H9 (cell line): ENCODE data around the gene IBA57. TPM values are rescaled to one million over a fixed set of nuclear protein-coding genes. Genes with fewer than 3 reads are reported as not detected.
A peak's percentile ranks its signal among the peaks of the same experiment; 100 is the strongest.

ENCODE experiments used
- DNase-seq: peaks from one replicate; pipeline ENCODE4 v3.0.0-alpha.2; 2017
- H2AFZ ChIP-seq: one replicate; pipeline ENCODE4 v1.6.1; 2013; ENCODE audit warnings: mild to moderate bottlenecking, low read length, control low read depth, moderate library complexity
- H2AK5ac ChIP-seq: 2 replicates; pipeline ENCODE4 v1.6.1; 2013; ENCODE audit warnings: low read length, control low read depth, mixed read lengths; ENCODE audit not compliant: insufficient read length
- H2BK120ac ChIP-seq: one replicate; pipeline ENCODE4 v1.6.1; 2013; ENCODE audit warnings: low read depth, mild to moderate bottlenecking, low read length, control low read depth, inconsistent platforms; ENCODE audit not compliant: poor library complexity, severe bottlenecking
- H2BK12ac ChIP-seq: 2 replicates; pipeline ENCODE4 v1.6.1; 2013; ENCODE audit warnings: low read length, control low read depth, mixed read lengths, low read depth; ENCODE audit not compliant: insufficient read length
- H2BK15ac ChIP-seq: 2 replicates; pipeline ENCODE4 v1.6.1; 2013; ENCODE audit warnings: low read depth, low read length, control low read depth
- H2BK20ac ChIP-seq: one replicate; pipeline ENCODE4 v1.6.1; 2013; ENCODE audit warnings: low read depth, mild to moderate bottlenecking, low read length, control low read depth, inconsistent platforms; ENCODE audit not compliant: poor library complexity, severe bottlenecking
- H2BK5ac ChIP-seq: 2 replicates; pipeline ENCODE4 v1.6.1; 2013; ENCODE audit warnings: low read length, control low read depth, mixed read lengths; ENCODE audit not compliant: insufficient read length
- H3K14ac ChIP-seq: 2 replicates; pipeline ENCODE4 v1.6.1; 2013; ENCODE audit warnings: low read length, control low read depth; ENCODE audit not compliant: insufficient read depth
- H3K18ac ChIP-seq: 2 replicates; pipeline ENCODE4 v1.6.1; 2013; ENCODE audit warnings: low read depth, mild to moderate bottlenecking, mixed read lengths, low read length, control low read depth; ENCODE audit not compliant: insufficient read length
- H3K23ac ChIP-seq: 2 replicates; pipeline ENCODE4 v1.6.1; 2013; ENCODE audit warnings: low read length, control low read depth, mixed read lengths, low read depth; ENCODE audit not compliant: insufficient read length
- H3K23me2 ChIP-seq: 2 replicates; pipeline ENCODE4 v1.6.1; 2013; ENCODE audit warnings: low read depth, mild to moderate bottlenecking, mixed read lengths, low read length, control low read depth; ENCODE audit not compliant: insufficient read length, poor library complexity, severe bottlenecking
- H3K27ac ChIP-seq: 2 replicates; pipeline ENCODE4 v1.5.1; 2013; ENCODE audit warnings: low read length, control low read depth, mixed read lengths, low read depth; ENCODE audit not compliant: insufficient read length
- H3K27me3 ChIP-seq: 2 replicates; pipeline ENCODE4 v1.6.1; 2013; ENCODE audit warnings: low read length, control low read depth, inconsistent platforms; ENCODE audit not compliant: insufficient read depth
- H3K4ac ChIP-seq: 2 replicates; pipeline ENCODE4 v1.6.1; 2013; ENCODE audit warnings: low read depth, mild to moderate bottlenecking, control low read depth, inconsistent platforms, low read length, moderate library complexity
- H3K4me1 ChIP-seq: 2 replicates; pipeline ENCODE4 v1.6.1; 2013; ENCODE audit warnings: low read length, control low read depth, inconsistent platforms; ENCODE audit not compliant: insufficient read depth
- H3K4me2 ChIP-seq: 2 replicates; pipeline ENCODE4 v1.6.1; 2013; ENCODE audit warnings: low read length, control low read depth, mixed read lengths; ENCODE audit not compliant: insufficient read length, insufficient read depth
- H3K56ac ChIP-seq: 2 replicates; pipeline ENCODE4 v1.6.1; 2013; ENCODE audit warnings: low read depth, mild to moderate bottlenecking, mixed read lengths, low read length, control low read depth; ENCODE audit not compliant: insufficient read length
- H3K79me1 ChIP-seq: 2 replicates; pipeline ENCODE4 v1.6.1; 2013; ENCODE audit warnings: low read depth, mild to moderate bottlenecking, moderate library complexity, low read length, control low read depth, inconsistent platforms; ENCODE audit not compliant: insufficient read depth, poor library complexity, severe bottlenecking
- H3K79me2 ChIP-seq: 2 replicates; pipeline ENCODE4 v1.6.1; 2013; ENCODE audit warnings: low read length, control low read depth, inconsistent platforms; ENCODE audit not compliant: insufficient read depth
- H3K9ac ChIP-seq: 2 replicates; pipeline ENCODE4 v1.6.1; 2013; ENCODE audit warnings: low read length, control low read depth, mixed read lengths; ENCODE audit not compliant: insufficient read length; ENCODE audit errors: extremely low read depth
- H3K9me3 ChIP-seq: one replicate; pipeline ENCODE4 v1.6.1; 2013; ENCODE audit warnings: low read depth, low read length, inconsistent platforms; ENCODE audit not compliant: control insufficient read depth
- H3T11ph ChIP-seq: one replicate; pipeline ENCODE4 v1.6.1; 2013; ENCODE audit warnings: mild to moderate bottlenecking, low read length, control low read depth, inconsistent platforms
- H4K20me1 ChIP-seq: one replicate; pipeline ENCODE4 v1.6.1; 2013; ENCODE audit not compliant: control insufficient read depth, insufficient read length, insufficient read depth
- H4K5ac ChIP-seq: 2 replicates; pipeline ENCODE4 v1.6.1; 2013; ENCODE audit warnings: low read depth, mild to moderate bottlenecking, mixed read lengths, low read length, control low read depth; ENCODE audit not compliant: insufficient read length
- H4K8ac ChIP-seq: replicated peaks from 2 replicates; pipeline ENCODE4 v1.6.1; 2013; ENCODE audit warnings: low read length, control low read depth, mixed read lengths, low read depth; ENCODE audit not compliant: insufficient read length
- H4K91ac ChIP-seq: 2 replicates; pipeline ENCODE4 v1.6.1; 2013; ENCODE audit warnings: low read depth, mild to moderate bottlenecking, moderate library complexity, mixed read lengths, low read length, control low read depth; ENCODE audit not compliant: insufficient read length
- H3K27ac Mint-ChIP-seq, 3 experiments: 2 replicates in 2 of 3; 3 replicates in 1 of 3; pipeline ENCODE4 v1.8.0; 2020 to 2021; ENCODE audit warnings: mixed read lengths in 3 of 3, mild to moderate bottlenecking in 1 of 3, moderate library complexity in 1 of 3
- H3K27me3 Mint-ChIP-seq: 2 replicates; pipeline ENCODE4 v1.8.0; 2021; ENCODE audit warnings: low read depth, mild to moderate bottlenecking, moderate library complexity, mixed read lengths
- H3K36me3 Mint-ChIP-seq, 3 experiments: 2 replicates in 2 of 3; 3 replicates in 1 of 3; pipeline ENCODE4 v1.8.0; 2020 to 2021; ENCODE audit warnings: low read depth in 3 of 3, mixed read lengths in 3 of 3; ENCODE audit not compliant: insufficient read depth in 1 of 3
- H3K4me1 Mint-ChIP-seq, 2 experiments: 2 replicates each; pipeline ENCODE4 v1.8.0; 2020; ENCODE audit warnings: mixed read lengths in 2 of 2
- H3K4me3 Mint-ChIP-seq, 2 experiments: 2 replicates in 1 of 2; 3 replicates in 1 of 2; pipeline ENCODE4 v1.8.0; 2020 to 2021; ENCODE audit warnings: mild to moderate bottlenecking in 2 of 2, mixed read lengths in 2 of 2, moderate library complexity in 1 of 2
- H3K9me3 Mint-ChIP-seq, 2 experiments: 2 replicates in 1 of 2; 3 replicates in 1 of 2; pipeline ENCODE4 v1.8.0; 2020; ENCODE audit warnings: mild to moderate bottlenecking in 2 of 2, mixed read lengths in 2 of 2, moderate library complexity in 1 of 2
- CTCF ChIP-seq: fragments of 200-600 bp; sonication (generic); conservative IDR thresholded peaks from 3 replicates; pipeline ENCODE4 v1.8.0; 2021; ENCODE audit warnings: antibody characterized with exemption, mild to moderate bottlenecking
- WGBS: extraction: QIAGEN DNeasy Blood & Tissue Kit; methylation state at CpG from one replicate; pipeline ENCODE4 v1.1.7; 2013; ENCODE audit warnings: missing lambda C conversion rate, low lambda C conversion rate, mixed read lengths; ENCODE audit not compliant: insufficient read length; ENCODE audit errors: extremely low coverage; 5-methylcytosine and 5-hydroxymethylcytosine counted together
- total RNA-seq: library from RNA; stranded (reverse); gene quantifications from 2 replicates; pipeline ENCODE4 v1.2.1, GENCODE V29; 2021

The IBA57 gene
- total RNA-seq, 1 experiment from 2014 or later, result 12.6 TPM

GRCh38 chr1:228210712-228211530 lies 45.3 kb downstream of the IBA57 start:
- Histone ChIP-seq H2BK15ac (no peak overlapping the region), H4K91ac (no peak overlapping the region), H2BK120ac (no peak overlapping the region), H4K20me1 (no peaks in the 10 kb centered on the region), H3K79me1 (no peaks in the 10 kb centered on the region), H3K4ac (no peak overlapping the region), H3K23me2 (peaks cover 15% of the 10 kb centered on the region), H3K56ac (no peak overlapping the region), H2AK5ac (no peak overlapping the region), H2BK12ac (no peak overlapping the region), H3K23ac (no peak overlapping the region), H4K8ac (no peak overlapping the region), H3K9me3 (no peaks in the 10 kb centered on the region), H4K5ac (no peak overlapping the region), H2BK20ac (no peak overlapping the region), H3K9ac (no peak overlapping the region), H3K27ac (no peak overlapping the region), H3T11ph (no peak overlapping the region), H3K14ac (no peak overlapping the region), H3K79me2 (no peaks in the 10 kb centered on the region), H3K4me1 (no peaks in the 10 kb centered on the region; the same call in 1 of the 2 replicates), H3K4me2 (no peak overlapping the region), H2AFZ (no peak overlapping the region), H3K27me3 (no peaks in the 10 kb centered on the region; the same call in 1 of the 2 replicates), H3K18ac (no peak overlapping the region), H2BK5ac (no peak overlapping the region)
- DNase-seq, result no peak
- Mint-ChIP-seq H3K27ac (no peak overlapping the region), H3K4me3 (peak overlapping the region in 1 of 2 experiments; percentile 53; a peak in 2 of 5 replicates), H3K27me3 (peaks cover 6% of the 10 kb centered on the region), H3K36me3 (peaks cover 0 to 7% (median 4%) of the 10 kb centered on the region in 3 experiments; a peak in 5 of 7 replicates), H3K4me1 (peaks cover 2% of the 10 kb centered on the region in 2 experiments; a peak in 2 of 4 replicates), H3K9me3 (no peaks in the 10 kb centered on the region)
- no CpG with 5 or more reads among the region's 16 CpGs for WGBS
- TF ChIP-seq CTCF, result no peak
